Measurements from ENCODE around the gene ASTN2.

- TF ChIP-seq EP300 (conservative IDR thresholded peaks at IDR 0.05; ENCODE audit: poor library complexity, severe bottlenecking) (no peak), REST (IDR thresholded peaks at IDR 0.05; ENCODE audit: borderline replicate concordance) (no peak), CTCF (IDR thresholded peaks at IDR 0.05; ENCODE audit: poor library complexity, severe bottlenecking) (no peak), TAF1 (IDR thresholded peaks at IDR 0.05; ENCODE audit: low read depth) (no peak)
Observed at GRCh38 chr9:116475201-116475600, 939.7 kb downstream of the ASTN2 start.
